Loucy (cell line): ENCODE data around the gene BCAS3.

Experiments
- EZH2phosphoT487 ChIP-seq: fragments of 200-600 bp; IDR thresholded peaks from 2 replicates; pipeline ENCODE4 v1.6.1; 2018; ENCODE audit warnings: antibody characterized with exemption, mild to moderate bottlenecking, moderate library complexity, borderline replicate concordance
- TF ChIP-seq, protein P1 (sequence below): fragments of 200-600 bp; sonication (generic); conservative IDR thresholded peaks from 2 replicates; pipeline ENCODE4 v1.5.1; 2014; ENCODE audit warnings: mild to moderate bottlenecking, antibody characterized with exemption, low read length

DNA sequence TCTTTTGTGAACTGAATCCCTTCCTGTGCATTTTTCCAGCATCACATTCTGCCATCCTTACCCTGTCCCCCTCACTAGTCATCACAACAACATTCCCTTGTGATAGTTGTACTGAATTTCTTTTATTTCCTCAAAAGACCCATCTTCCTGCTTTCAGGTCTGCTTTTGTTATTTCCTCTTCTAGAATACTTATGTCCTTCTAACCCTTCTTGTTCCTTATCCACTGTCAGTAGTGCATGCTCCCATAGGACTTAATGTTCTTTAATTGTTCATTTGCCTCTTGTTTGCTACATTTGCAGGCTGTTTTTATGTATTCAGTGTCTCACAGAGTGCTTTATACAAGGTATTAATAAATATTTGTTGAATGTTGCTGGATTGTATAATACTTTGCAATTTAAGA lies 73.0 kb downstream of the BCAS3 start:
- TF ChIP-seq, protein P1, sequence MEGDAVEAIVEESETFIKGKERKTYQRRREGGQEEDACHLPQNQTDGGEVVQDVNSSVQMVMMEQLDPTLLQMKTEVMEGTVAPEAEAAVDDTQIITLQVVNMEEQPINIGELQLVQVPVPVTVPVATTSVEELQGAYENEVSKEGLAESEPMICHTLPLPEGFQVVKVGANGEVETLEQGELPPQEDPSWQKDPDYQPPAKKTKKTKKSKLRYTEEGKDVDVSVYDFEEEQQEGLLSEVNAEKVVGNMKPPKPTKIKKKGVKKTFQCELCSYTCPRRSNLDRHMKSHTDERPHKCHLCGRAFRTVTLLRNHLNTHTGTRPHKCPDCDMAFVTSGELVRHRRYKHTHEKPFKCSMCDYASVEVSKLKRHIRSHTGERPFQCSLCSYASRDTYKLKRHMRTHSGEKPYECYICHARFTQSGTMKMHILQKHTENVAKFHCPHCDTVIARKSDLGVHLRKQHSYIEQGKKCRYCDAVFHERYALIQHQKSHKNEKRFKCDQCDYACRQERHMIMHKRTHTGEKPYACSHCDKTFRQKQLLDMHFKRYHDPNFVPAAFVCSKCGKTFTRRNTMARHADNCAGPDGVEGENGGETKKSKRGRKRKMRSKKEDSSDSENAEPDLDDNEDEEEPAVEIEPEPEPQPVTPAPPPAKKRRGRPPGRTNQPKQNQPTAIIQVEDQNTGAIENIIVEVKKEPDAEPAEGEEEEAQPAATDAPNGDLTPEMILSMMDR = no peak
- TF ChIP-seq EZH2phosphoT487 = no peak
